Stimulated activated CD4-positive, alpha-beta T cell treated with anti-CD3 and anti-CD28 coated beads, Interleukin-12 subunit alpha, Interleukin-12 subunit beta, amount 100 ng/mL, for 24 hours (primary cell): Measurements from ENCODE around the gene ABHD2.

Source experiments
- DNase-seq, 2 experiments: peaks; one replicate each; pipeline ENCODE4 v3.0.0-alpha.2; 2020; ENCODE audit warnings: low read depth in 2 of 2

ABHD2 gene

DNA sequence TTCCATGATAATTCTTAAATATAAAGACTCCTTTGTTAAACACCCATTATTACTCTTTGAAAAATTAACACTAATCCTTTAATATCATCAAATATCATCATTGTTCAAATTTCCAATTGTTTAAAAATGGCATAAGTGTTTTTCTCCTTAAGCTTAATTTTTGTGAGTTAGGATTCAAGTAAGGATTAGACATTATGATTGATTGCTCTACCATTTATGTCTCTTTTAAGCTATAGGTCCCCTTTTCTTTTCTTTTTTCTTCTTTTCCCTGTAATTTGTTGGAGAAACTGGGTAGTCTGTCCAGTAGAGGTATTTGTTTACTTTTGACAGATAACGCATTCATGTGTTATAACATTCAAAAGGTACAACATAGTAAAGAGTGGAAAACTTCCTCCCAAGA, 9.1 kb downstream of the ABHD2 start:
- DNase-seq, result no peak

DNA sequence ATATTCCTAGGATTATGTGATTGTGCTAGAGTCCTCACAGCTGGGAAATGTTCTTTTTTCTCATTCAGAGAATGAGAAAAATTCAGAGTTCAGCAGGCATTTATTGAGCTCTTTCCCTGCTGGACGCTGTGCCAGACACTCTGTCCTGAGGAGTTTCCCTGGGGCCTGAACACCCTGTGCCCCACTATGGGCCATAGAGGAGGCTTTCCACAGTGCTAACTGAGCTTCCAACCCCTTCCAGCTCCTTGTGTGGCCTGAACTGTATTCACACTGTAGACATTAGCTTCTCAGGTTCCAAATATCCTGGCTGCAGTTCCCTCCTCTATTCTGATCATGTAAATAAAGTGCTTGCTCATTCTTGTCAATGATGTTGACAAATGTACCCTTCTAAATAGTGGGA, 10.0 kb downstream of the ABHD2 start:
- DNase-seq, result no peak

DNA sequence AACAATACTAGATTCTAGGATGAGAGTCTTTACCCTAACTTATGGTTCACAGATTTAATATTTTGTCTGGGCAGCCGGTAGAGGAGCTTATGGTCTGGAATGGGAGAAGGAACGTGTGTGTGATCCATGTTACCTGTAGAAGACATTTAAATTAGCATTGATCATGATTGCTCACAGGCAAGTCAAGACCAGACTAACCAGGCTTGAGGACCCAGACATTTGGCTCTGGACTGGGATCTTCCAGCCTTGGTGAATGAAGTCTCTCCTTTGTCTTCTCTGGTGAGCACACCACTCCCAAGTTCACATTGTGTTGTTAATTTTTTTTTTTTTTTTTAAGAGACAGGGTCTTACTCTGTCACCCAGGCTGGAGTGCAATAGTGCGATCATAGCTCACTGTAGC, 11.7 kb downstream of the ABHD2 start:
- no peak for DNase-seq

DNA sequence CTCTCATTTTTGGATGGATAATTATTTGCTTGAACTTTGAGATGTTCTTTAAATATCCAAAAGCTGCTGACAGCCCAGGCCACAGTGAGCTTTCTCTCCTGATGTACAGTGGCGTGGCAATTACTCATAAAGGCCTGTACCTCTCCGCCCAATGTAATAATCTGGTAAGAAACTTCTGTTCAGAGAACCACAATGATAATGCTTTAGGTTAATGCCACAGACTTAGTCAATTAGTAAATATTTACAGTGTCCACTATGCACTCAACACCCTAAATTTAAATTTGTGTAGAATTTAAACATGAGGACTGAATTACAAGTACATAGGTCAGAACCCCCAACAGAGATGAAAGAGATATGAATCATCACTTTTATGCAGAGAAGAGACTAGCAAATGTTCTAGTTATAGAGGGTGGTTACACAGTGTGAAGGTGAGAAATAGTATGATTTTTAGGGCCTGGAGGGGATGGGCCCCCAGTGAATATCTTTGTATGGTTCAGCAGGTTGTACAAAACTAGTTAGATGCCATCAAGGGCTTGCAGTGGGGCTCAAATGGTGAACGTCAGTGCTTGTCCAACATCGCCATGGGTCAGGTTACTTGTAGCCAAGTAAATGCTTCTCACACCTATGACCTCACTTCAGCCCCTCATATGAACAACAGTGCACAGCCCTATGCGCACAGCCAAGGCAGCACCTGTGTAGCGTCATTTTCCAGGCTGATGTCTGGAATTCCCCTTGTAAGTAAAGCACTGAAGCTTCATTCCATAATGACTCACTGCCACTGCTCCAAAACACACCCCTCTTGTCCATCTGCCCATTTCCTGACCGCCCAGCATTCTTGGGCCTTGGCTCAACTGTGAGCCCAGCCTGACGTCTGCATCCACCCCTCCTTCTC, 13.3 kb downstream of the ABHD2 start:
- no peak for DNase-seq

DNA sequence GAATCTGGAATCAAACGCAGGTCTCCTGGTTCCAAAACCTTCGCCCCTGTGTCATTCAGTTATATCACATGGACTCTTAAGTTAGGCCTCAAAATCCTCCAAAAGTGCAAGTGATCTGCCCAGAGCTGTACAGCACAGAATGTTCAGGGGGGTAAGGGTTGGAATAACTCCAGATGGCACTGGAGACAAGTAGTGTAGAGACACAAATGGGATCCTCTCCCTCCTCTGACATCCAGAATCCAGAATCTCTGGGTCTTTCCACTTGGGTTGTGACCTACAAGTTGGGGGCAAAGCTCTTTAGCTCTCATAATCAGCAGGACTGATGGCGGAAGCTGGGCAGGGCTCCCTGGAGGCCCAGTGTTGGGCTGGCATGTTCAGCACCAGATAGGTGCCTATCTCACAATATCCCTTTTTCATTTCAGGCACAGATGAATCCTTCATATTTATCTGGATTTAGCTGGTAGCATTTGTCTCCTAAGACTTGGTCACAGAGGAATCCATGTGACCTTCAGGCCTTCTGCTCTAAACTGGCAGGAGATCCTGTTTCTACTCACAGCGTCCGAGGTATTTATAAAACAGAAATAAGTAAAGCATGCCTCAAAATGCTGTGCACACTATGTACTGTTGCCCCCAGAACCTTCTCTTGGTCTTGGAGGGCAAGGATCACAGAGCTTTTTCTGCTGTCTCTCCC, 15.4 kb downstream of the ABHD2 start:
- DNase-seq, result no peak

DNA sequence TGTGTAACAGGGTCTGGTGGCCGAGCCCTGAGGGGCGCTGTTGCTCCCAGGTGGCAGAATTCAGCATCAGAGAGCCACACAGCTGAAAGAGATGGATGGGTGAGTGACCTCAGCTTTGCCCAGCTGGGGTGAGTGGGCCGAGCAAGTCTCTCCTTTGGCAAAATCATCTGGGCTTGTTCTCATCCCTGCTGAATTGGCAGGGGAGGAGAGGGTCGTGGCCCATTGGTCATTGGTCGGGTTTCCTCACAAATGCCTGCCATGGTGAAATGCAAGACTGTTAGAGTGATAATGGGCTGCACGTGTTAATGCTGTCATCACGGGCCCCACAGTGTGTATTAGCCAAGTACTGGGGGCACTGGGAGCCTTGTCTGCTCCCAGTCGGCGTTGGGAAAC, 15.9 kb downstream of the ABHD2 start:
- DNase-seq, result no peak

DNA sequence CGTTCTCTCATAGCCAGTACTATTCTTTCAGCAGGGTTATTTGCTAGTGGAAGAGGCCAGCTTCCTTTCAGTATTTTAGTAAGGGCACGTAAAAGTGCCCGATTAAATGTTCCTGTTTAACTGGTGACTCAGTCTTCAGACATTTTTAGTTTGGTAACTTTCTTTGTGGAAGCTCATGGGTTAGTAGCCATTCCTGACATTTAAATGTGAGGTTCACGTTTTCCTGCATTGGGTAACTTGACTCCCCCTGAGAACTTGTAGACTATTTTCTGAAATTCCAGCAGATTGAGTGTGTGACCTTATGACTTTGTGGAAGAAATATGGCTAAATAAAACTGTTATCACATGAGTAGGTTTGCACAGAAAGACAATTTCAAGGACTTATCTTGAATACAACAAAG, 16.9 kb downstream of the ABHD2 start:
- DNase-seq, result no peak

DNA sequence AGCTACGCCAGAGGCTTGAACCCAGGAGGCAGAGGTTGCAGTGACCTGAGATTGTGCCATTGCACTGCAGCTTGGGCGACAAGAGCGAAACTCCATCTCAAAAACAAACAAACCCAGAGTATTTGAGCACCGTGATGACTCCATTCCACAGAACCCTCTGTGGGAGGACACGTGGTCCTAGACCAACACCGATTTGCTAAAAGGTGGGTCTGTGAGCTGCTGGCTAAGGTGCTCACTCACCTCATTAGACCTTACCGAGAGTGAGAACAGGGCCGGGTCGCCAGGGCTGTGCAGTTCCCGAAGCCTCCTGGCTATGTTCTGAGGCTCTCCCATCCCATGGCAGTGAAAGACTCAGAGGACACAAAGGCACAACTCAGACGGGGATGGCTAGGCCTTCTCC, 17.9 kb downstream of the ABHD2 start:
- no peak for DNase-seq

DNA sequence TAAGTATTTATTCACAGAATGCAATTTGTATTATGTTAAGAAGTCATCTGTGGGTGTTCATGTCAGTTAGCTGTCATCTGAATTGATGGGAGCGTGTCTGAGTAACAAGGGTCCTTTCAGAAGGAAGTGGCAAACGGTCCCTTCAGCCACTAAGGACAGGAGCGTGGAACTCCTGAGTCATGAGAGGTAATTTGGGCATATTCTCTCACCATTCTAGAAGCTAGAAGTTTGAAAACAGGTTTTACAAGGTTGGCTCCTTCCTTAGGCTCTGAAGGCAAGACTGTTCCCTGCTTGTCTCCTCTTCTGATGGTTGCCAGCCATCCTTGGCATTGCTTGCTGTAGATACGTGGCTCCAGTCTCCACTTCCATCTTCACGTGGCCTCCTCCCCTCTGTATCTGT, 19.7 kb downstream of the ABHD2 start:
- DNase-seq, result no peak

DNA sequence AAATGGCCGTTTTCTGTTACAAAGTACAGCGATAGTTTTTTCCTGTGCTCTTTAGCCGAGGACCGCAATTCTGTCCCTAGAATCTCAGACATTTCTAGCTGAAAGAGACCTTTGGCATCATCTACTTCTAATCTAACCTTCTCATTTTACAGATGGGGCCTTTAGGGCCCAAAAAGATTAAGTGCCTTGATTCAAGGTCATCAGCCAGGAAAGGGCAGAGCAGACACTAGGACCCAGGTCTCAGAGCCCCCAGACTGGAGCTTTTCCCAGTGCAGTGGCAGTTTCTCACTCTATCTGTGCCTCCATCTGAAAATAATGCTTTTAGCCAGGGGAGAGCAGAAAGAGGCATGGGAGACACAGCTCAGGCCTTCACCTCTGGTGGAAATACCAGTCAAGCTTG, 20.6 kb downstream of the ABHD2 start:
- no peak for DNase-seq

DNA sequence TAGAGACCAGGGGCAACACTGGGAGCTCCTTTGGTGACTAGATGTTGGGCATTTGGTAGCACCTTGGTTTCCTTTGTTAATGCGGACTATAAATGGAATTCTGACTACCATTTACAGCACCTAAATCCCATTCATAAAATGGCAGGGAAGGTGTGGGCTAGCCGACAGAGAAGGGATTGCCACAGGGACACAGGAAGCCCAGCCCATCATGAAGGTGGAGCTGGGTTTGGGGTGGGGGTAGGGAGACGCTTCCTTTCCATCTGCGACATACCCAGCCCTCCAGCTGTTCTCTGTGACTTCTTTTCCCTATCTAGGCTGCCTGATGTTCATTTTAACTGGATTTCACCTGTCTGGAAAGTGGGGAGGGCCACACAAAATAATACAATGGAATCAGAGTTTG, 21.0 kb downstream of the ABHD2 start:
- DNase-seq, result no peak

DNA sequence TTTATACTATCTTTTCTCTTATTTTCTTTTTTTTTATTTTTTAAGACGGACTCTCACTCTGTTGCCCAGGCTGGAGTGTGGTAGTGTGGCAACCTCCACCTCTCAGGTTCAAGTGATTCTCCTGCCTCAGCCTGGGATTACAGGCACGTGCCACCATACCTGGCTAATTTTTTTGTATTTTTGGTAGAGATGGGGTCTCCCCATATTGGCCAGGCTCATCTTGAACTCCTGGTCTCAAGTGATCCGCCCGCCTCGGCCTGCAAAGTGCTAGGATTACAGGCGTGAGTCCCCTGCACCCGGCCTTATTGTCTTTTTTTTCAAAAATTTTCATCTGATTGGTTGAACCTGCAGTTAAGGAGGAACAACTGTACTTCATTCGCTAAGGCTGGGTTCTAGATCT, 21.8 kb downstream of the ABHD2 start:
- no peak for DNase-seq

DNA sequence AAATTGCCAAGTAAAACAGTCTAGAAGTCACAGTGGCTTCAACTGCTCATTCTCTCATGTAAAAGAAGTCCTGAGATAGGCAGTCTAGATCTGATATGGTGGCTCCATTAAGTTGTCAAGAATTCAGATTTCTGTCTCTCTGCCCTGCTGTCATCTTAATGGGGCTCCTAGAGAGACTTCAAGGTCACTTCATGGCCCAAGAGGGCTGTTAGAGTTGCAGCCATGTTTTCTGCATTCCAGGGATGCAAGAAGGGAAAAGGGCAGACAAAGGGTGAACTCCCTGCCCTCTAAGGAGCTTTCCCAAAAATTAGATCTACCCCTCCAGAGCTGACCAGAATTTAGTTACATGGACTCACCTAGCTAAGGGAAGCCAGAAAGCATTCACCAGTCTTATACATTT, 23.1 kb downstream of the ABHD2 start:
- no peak for DNase-seq

DNA sequence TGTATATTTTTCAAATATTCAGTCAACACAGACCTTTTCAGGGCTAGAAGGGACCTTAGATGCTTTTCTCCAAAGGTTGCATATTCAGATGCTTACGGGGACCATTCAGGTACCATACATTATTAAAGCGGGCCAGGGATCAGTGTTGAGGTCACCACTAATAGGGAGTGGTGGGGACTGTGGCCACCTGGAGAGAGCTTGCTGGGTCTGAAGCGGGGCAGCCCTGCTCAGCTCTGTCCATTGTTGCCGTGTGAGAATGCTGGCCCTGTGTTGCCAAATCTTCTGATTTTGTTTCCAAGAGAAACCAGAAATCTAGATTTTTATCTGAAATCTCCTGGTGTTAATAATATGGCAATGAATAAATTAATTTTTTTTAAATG, 23.7 kb downstream of the ABHD2 start:
- no peak for DNase-seq

DNA sequence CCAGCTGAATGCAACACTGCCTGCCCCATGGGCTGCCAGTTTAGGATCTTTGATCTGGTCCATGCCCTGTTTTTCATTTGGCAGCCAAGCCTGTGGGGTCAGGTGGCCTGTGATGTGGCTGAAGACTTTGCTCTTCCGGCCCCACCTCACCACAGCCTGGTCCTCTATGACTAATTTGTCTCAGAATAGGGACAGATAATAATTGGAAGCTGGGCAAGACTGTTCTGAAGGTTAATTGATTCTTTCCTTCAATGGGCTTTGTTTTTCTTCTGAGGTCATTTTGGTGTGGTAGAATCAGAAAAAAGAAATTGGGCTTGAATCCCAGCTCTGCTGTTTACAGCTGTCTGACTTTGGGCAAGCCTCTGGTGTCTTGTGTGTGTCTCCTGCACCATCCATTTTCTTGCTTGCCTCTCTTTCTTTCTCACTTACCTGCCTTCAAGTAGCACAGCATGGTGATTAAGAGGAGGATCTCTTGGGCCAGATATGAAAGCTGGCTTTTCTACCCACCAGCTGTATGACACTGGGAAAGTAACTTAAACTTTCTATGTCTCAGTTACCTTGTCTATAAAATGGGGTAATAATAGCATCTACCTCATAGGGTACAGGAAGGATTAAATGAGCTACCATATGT, 24.2 kb downstream of the ABHD2 start:
- no peak for DNase-seq

DNA sequence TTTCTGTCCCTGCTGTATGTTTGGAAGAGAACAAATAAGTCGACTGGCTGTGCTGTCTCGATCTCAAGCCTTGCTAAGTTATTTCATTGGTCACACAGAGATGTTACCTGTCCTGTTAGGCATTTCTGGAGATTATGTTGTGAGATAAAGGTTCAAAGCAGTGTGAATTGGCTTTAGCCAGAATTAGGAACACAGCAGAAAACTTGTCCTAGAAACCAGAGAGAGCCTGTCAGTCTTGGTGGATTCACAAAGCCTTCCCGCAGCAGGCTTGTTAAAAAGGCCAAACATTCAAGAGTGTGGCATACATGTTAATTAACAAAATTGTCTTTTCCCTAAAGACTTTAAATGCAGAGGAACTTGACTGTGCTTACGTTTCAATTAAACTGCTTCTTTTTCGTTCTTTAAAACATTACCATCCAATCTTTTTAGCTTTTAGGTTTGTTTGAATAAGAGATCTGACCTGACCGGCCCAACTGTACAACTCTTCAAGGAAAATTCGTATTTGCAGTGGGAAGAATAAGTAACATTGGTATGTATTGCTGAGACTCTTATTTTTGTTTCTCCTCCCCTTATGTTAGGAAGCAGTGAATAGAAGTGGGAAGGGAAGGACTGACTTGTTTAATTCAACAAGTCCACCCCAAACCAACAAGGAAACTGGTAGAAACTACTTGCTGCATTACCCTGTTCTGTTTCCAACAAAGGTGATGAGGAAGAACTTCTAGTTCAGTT, 25.2 kb downstream of the ABHD2 start:
- no peak for DNase-seq

DNA sequence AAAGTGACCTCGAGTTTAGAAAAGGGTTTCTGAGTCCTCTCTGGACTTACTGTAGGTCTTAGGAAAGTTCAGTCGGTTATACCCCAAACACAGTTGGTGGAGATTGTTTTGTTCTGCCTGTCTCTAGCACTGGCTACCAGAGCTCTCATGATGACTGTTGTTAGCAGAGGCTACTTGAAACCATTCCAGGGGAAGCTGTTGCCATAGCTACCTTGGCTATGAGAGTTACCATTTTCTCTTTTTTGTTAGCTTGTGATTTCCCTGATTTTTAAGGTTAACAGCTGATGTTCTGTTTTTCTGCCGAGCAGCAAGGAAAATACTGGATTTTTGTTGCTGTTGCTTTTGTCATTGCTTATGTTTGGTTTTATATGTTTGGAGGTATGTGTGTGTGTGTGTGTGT, 26.7 kb downstream of the ABHD2 start:
- no peak for DNase-seq

DNA sequence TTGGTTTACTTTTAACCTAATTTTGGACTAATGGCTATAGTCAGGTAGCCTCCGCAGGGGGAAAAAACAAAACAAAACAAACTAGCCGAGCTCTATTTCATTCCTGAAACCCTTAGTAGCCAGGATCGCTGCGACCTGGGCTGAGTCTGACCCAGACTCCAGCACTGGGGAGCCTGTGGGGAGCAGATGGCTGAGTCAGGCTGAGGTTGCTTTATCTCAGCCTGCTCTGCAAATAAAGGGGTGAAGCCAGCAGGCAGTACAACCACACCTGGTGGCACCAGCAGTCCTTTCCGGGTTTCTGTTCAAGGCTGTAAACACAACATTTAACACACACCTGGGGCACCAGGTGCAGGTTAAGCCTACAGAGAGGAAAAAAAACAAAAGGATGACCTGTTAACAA, 27.3 kb downstream of the ABHD2 start:
- no peak for DNase-seq

DNA sequence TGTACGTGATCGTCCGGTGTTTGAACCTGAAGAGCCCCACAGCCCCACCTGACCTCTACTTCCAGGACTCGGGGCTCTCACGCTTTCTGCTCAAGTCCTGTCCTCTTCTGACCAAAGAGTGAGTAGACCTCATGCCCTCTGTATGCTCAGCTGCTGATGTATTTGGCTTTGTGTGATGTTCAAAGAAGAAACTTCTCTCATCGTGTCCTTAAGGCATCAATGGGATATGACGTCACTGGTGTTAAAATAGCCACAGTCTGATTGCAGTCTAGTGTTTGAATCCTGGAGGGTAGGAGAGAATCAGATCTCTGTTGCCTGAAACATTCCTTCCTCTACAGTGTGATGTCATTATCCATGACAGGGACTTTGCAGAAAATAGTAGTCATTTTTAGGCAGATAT, 28.1 kb downstream of the ABHD2 start:
- DNase-seq, result no peak

DNA sequence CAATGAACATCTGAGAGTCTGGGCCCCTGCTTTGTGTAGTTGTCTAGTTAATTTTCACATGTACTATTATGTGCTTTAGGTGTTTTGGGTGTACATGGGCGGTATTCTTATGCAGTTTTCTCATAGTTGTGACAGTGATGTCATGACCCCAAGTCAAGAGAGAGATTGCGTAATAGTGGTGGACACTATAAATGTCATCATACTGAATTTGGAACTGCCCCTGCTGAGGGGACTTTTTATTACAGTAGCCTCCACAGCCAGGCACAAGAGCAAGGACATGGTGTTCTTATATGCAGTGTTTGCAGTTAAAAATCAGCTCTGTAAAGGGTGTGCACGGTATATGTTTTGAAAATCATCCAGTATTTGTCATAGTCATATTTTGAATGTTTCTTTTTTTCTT, 29.5 kb downstream of the ABHD2 start:
- no peak for DNase-seq

DNA sequence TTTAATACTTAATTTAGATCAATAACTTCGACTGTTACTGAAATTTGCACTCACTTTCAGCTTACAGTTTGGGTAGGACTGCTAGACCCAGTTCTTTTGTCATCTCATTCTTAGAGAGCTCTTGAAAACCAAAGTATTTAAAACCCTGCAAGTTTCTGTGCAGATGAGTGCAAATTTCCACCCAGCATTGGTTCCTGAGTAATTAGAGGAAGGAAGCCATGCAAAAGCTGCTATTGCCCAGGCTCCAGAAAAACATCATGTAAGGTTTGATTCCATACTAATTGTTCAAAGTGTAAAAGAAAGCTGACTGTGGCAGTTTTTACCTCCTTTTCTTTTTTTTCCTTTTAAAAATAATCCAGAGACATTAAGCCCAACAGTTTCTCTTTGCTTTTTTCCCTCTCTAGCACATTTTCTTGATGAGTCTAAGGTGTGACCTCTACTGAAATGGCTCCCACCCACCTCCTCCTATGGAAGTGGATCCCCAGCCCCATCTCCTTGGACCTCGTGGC, 30.3 kb downstream of the ABHD2 start:
- no peak for DNase-seq
